ENCODE results near the gene BMAL2. TPM values are rescaled to one million over a fixed set of nuclear protein-coding genes. Genes with fewer than 3 reads are reported as not detected.

Gene BMAL2
- total RNA-seq, 1 donor from 2014 or later = 62.2 TPM

DNA sequence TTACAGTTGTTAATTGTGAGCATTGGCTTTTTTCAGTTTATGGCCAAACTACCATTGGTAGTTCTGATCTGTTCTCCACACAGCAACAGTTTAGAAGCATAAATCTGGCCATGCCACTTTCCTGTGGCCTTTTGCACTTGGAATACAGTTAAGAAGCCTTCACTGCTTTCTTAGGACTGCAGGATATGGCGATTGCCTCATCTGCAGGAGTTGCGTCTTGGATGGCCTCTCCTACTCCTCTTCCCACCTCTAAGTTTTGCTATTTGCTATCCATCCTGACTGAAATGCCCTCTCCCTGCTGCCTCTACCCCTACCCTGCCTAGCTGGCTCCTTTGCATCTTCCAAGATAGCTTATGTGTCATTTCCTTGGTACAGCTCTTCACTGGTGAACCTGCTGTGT lies 12.8 kb upstream of the BMAL2 start:
- DNase-seq = no peak

DNA sequence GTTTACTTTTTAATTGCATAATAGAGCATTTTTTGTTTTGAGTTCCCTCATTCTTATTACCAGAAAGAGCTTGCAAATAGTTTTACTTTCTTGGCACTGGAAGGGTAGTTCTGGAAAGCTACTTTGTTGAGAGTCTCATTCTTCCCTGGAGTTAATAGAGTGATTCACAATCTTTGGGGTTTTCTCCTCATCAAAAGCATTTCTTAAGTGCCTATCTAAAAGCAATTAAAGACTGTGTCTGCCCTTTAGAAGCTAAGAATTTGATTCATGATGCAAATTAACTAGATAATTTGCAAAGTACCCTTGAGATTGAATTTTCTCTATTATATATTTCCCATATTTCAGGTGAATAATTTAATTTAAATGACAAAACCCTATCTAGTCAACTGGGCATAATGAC lies 8.1 kb upstream of the BMAL2 start:
- DNase-seq = no peak

- no peak for DNase-seq
Measured at GRCh38 chr12:27330846-27331245, 1.8 kb upstream of the BMAL2 start.

- no peak for DNase-seq
Measured at GRCh38 chr12:27331291-27331926, 1.2 kb upstream of the BMAL2 start.

DNA sequence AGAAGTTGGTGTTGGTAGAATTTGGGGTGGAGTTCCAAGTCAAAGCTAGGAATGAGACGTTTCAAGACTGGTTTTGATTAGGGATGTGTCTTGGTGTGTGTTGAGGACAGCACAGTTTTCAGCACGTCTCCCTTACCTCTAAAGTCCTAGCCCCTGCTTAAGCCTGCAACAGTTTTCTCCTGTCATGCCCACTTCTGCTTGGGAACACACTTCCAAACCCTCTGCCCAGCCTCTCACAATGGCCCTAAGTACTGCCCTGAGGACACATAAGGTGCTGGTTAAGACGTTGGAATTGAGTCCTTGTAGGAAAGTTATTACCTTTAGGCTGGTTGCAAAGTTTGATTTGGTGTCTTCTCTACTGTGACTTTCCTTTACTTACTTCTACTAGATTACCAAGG lies 710 bp upstream of the BMAL2 start:
- DNase-seq = no peak

DNA sequence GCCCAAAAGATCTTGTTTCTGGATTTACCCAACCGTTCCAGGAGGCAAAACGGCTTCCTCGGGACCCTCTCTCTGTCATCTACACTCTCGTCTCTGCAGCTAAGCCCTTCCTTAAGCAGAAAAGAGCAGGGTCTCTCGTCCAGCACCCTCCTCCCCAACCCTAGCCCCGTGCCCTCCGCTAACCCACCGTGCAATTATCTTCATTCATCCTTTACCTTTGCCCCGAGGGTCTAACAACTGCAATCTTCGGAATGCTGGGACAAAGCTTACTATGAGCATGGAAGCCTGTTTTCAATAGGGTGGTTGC lies 276 bp upstream of the BMAL2 start:
- no peak for DNase-seq

DNA sequence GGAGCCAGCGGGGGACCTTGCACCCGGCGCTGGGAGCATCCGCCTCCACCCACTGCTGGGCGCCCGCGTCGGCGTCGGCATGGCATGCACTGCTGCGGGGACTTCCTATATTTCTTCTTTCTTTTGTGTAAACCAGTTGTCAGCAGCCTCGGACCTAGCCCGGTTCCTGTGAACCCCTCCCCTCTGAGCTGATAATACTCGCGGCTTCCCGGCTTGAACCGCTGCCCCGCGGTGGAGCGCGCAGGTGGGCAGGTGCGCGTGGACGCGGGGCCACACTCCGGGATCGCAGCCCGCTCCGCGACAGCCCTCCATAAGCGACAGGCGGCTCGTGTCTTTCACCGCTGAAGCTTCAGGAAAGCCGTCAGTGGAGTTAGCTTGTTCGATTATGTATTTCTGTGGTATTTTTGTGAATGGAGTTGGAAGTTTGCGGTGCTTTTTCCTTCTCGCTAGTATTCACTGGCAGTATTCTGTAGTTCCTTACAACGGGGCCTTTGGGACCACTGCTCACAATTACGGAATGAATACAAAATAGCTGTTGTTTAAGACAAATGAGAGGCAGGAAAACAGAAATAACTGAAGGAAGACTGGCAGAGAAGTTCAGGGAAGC lies 870 bp downstream of the BMAL2 start:
- no peak for DNase-seq

- DNase-seq = no peak
Measured at GRCh38 chr12:27334042-27334720, 1.5 kb downstream of the BMAL2 start.

DNA sequence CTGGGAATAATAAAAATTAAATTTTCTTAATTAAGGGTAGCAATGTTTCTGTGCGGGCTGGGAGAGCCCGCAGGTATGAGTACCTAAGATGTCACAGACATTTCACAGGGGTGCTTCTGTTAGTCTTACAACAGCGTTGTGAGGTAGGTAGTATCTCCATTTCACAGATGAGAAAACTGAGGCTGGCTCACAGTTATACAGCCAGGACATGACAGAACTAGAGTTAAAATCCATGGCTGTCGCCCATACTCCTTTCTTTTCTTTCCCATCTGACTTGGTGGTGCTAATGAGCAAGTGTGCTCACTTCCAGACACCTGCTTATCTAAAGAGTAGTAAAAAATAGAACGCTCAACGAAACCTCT lies 2.1 kb downstream of the BMAL2 start:
- DNase-seq = no peak

GRCh38 chr12:27335364-27336281 lies 3.0 kb downstream of the BMAL2 start:
- no peak for DNase-seq

GRCh38 chr12:27336282-27336653 lies 3.6 kb downstream of the BMAL2 start:
- DNase-seq = no peak

DNA sequence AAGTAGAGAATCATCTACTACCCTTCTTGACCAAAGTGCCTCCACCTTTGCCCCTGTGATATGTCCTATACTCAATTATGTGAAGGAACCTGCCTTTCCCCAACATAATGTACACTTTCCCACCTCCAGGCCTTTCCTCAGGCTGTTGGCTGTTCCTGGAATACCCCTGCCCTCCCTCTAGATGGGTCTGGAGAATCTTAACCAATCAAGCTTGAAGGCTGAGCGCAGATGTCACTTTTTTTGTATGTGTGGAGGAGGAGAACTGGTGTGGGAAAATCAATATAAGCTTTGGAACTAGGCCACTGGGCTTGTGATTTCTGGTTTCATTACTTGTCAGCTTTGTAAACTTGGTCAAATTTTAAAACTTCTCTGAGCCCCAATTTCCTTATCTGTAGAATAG lies 4.7 kb downstream of the BMAL2 start:
- DNase-seq = no peak

DNA sequence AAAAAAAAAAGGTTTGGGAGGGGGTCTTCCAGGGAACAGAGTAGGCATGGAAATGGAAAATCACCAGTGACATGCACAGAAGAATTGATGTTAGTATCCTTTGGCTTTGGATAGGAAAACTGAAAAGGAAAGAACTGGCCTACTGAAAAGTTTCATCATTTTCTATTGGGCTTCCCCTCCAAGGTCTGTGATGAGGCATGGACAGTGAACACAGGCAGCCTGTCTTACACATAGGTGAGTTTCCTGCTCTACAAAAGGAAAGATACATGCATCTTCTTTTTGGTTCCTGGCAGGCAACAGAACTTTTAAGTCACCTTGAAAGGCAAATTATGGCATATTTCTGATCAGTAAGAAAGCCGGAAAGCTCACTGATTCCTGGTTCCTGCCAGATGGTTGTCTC lies 5.8 kb downstream of the BMAL2 start:
- no peak for DNase-seq

DNA sequence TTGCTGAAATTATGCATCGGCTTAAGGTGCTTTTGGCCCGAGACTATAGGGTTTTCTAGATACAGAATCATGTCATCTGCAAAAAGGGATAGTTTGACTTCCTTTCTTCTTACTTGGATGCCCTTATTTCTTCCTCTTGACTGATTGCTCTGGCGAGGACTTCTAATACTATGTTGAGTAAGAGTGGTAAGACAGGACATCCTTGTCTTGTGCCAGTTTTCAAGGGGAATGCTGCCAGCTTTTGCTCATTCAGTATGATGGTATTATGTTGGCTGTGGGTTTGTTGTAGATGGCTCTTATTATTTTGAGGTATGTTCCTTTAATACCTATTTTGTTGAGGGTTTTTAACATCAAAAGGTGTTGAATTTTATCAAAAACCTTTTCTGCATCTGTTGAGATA lies 8.3 kb downstream of the BMAL2 start:
- DNase-seq = no peak

- no peak for DNase-seq
Measured at GRCh38 chr12:27342536-27342935, 9.9 kb downstream of the BMAL2 start.

GRCh38 chr12:27343255-27344000 lies 10.8 kb downstream of the BMAL2 start:
- DNase-seq = no peak

DNA sequence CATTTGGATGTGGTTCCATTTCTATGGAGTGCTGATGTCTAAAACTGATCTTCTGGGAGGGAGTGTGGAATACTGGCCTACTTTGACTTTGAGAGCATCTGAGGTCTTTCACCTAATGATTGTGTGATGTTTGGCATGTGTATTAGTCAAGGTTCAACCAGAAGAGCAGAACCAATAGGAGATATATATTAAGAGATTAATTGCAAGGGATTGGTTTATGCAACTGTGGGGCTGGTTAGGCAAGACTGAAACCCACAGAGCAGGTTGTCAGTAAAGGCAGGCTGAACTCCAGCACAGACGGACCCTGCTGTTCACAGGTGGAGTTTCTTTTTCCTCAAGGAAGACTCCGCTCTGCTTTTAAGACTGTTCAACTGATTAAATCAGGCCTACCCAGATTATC lies 11.6 kb downstream of the BMAL2 start:
- DNase-seq = no peak

DNA sequence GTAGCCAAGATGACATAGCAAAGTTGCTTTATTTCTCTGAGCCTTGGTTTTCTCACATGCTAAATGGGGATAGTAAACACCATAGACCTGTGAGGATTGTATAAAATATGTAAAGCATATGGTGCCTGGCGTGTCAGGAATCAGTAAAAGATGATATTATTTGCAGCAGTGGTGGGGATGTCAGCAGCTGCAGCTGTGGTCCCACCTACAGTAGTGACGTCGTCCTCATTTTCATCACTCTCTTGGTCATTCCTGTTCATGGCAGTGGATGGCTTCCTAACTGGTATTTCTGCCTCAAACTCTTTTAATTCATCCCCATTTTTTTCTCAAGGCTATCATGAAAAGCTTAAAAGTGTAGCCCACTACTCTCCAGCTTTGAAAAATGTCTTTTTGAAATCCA lies 12.1 kb downstream of the BMAL2 start:
- no peak for DNase-seq

DNA sequence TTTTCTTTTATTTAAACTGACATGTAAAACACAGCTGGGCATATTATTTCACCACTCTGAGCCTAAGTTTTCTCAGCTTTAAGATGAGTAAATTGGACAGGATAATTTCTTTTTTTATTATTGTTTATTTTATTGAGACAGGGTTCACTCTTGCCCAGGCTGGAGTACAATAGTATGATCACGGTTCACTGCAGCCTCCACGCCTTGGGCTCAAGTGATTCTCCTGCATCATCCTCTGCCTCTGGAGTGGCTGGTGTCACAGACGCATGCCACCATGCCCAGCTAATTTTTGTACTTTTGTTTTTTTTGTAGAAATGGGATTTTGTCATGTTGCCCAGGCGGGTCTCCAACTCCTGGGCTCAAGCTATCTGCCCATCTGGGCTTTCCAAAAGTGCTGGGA lies 12.7 kb downstream of the BMAL2 start:
- DNase-seq = no peak

- no peak for DNase-seq
Measured at GRCh38 chr12:27347779-27348178, 15.1 kb downstream of the BMAL2 start.

DNA sequence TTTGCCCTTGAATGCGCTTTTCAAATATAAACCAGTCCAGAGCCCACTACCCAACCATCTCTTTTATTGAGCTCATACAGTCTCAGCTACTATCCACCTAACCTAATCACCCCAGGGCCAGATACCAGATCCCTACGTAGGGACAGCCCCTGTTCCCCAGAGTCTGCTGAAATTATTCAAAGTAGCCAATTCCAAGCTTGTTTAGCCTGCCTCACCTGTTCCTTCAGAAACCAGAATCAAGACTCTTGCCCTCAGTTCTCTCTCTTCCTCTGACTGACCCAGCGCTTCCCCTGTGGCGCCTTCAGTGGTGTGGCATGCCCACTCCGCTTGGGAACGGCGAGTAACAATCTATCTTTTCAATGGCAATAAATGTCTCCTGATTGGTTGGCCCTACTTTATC lies 18.8 kb downstream of the BMAL2 start:
- DNase-seq = no peak

DNA sequence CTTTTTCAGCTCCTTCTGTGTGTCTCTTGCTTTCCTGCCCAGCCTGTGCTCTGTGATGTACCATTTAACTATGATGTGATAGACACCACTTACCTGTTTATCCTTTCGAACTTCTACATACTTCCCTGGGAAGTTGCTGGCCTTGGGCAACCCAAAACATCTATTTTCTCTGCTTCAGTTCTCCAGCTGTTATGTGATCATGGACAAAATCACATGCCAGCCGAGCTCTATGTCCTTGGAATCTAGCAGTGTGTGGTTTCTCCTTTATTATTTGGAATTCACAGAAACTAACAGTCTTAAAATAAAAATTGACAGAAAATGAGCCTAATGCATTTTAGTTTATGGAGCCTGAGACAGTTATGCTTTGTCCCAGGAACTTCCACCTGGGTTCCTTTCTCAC lies 22.9 kb downstream of the BMAL2 start:
- no peak for DNase-seq

- DNase-seq = no peak
Measured at GRCh38 chr12:27355979-27356378, 23.3 kb downstream of the BMAL2 start.

Data from occipital lobe (tissue), 2 donors.